ENCODE measurements around the gene PLEKHG4B.
"Not testable (repeated sequence)": the region's sequence is repeated elsewhere in the genome, so short reads cannot be mapped to it uniquely, and the experiment has no call there.

Gene PLEKHG4B

DNA sequence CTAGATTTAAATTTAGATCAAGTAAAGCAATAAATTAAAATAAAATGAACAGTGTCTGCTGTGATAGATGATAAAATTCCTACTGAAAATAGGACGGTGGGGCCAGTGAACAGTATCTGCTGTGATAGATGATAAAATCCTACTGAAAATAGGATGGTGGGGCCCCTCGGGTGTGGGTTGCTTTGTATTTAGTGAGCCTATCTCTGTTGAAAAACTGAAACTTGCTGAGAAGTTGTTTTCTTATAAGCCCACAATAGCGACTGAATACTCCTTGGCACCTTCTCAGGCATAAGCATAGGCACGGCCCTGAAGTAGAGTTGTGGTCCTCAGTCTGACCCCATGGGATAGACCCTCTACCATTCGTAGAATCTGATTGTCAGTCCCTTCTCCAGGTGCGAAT is 131.8 kb downstream of the PLEKHG4B start:
- Mint-ChIP-seq H3K4me1 (peaks cover 24% of the 10 kb centered on the region), H3K4me3 (no peak overlapping the region), H3K9me3 (no peaks in the 10 kb centered on the region), H3K27ac (no peak overlapping the region), H3K36me3 (ENCODE audit: low read depth) (peaks cover 41% of the 10 kb centered on the region), H3K27me3 (ENCODE audit: low read depth) (no peaks in the 10 kb centered on the region)
- TF ChIP-seq, protein P1, sequence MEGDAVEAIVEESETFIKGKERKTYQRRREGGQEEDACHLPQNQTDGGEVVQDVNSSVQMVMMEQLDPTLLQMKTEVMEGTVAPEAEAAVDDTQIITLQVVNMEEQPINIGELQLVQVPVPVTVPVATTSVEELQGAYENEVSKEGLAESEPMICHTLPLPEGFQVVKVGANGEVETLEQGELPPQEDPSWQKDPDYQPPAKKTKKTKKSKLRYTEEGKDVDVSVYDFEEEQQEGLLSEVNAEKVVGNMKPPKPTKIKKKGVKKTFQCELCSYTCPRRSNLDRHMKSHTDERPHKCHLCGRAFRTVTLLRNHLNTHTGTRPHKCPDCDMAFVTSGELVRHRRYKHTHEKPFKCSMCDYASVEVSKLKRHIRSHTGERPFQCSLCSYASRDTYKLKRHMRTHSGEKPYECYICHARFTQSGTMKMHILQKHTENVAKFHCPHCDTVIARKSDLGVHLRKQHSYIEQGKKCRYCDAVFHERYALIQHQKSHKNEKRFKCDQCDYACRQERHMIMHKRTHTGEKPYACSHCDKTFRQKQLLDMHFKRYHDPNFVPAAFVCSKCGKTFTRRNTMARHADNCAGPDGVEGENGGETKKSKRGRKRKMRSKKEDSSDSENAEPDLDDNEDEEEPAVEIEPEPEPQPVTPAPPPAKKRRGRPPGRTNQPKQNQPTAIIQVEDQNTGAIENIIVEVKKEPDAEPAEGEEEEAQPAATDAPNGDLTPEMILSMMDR (IDR thresholded peaks at IDR 0.05; ENCODE audit: unreplicated experiment in 3 of 3), result no peak

DNA sequence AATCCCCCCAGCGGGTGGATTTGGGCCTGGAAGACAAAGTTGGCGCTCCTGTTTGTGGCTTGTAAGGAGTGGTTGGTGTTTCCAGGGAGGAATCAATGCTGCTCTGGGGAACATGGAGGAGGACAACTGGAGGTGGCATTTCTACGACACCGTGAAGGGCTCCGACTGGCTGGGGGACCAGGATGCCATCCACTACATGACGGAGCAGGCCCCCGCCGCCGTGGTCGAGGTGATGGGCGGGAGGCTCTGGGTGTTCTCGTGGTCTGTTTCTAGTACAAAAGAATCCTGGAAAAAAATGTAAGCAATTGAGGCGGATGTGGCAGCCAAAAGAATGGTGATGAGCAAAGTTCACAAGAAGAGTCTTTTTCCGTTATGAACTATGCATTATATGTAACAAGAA is 133.4 kb downstream of the PLEKHG4B start:
- H3K27me3 Mint-ChIP-seq (ENCODE audit: low read depth), result no peaks in the 10 kb centered on the region
- TF ChIP-seq, protein P1 (IDR thresholded peaks at IDR 0.05; ENCODE audit: unreplicated experiment in 3 of 3), result no peak
- no peak overlapping the region for H3K27ac Mint-ChIP-seq
- H3K36me3 Mint-ChIP-seq (ENCODE audit: low read depth), result peaks cover 51% of the 10 kb centered on the region
- no peak overlapping the region for H3K4me3 Mint-ChIP-seq
- no peaks in the 10 kb centered on the region for H3K9me3 Mint-ChIP-seq
- H3K4me1 Mint-ChIP-seq, result peaks cover 13% of the 10 kb centered on the region

DNA sequence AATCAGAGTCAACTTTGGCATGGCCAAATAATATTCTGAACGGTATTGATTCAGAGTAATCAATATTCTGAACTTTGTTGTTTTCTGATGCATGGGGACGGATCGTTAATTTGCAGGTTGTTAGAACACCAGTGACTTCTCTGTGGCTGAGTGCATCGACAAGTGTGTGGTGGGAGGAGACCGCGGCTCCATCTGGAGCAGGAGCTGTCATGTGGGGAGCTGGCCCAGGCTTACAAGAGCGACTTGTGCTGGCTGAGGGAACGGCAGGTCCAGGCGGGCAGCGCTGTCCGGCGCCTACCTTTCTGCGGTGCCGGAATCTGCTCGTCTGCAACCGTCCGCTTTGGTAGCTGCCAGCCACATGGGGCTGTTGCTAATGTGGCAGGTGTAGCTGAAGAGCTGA is 135.4 kb downstream of the PLEKHG4B start:
- H3K9me3 Mint-ChIP-seq; H3K4me3 Mint-ChIP-seq; H3K27me3 Mint-ChIP-seq (ENCODE audit: low read depth); H3K27ac Mint-ChIP-seq; H3K4me1 Mint-ChIP-seq: not testable (repeated sequence)
- H3K36me3 Mint-ChIP-seq (ENCODE audit: low read depth), result peaks cover 65% of the 10 kb centered on the region

DNA sequence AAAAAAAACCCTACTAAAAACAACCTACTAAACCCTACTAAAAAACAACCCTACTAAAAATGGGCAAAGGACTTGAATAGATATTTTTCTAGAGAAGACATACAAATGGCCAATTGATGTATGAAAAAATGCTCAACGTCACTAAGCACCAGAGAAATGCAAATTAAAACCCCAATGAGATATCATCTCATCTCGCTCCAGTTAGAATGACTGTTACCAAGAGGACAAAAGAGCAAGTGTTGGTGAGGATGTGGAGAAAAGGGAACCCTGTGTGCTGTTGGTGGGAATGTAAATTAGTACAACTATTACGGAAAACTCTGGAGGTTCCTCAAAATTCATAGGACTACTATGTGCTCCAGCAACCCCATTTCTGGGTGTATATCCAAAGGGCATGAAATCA is 136.9 kb downstream of the PLEKHG4B start:
- Mint-ChIP-seq H3K9me3 (no peaks in the 10 kb centered on the region), H3K36me3 (ENCODE audit: low read depth) (peaks cover 73% of the 10 kb centered on the region), H3K4me1 (no peaks in the 10 kb centered on the region), H3K27ac (no peak overlapping the region), H3K4me3 (no peak overlapping the region), H3K27me3 (ENCODE audit: low read depth) (no peaks in the 10 kb centered on the region)
- TF ChIP-seq, protein P1 (IDR thresholded peaks at IDR 0.05; ENCODE audit: unreplicated experiment in 3 of 3), result no peak

DNA sequence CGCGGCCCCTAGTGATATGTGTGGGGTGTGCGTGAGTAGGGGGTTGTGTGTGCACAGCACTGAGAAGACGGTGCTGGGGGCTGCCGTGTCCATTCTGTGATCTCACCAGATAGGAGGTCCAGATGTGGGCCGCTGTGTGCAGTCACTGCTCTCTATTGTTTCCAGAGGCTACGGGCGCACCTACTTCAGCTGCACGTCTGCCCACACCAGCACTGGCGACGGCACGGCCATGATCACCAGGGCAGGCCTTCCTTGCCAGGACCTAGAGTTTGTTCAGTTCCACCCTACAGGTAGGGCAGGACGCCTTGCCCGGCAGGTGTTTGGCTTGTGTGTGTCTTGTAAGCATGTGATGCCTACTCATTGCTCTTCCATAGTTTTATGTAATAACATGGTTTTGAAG is 138.7 kb downstream of the PLEKHG4B start:
- no peaks in the 10 kb centered on the region for H3K9me3 Mint-ChIP-seq
- H3K27me3 Mint-ChIP-seq (ENCODE audit: low read depth), result no peaks in the 10 kb centered on the region
- H3K4me3 Mint-ChIP-seq, result no peak overlapping the region
- H3K4me1 Mint-ChIP-seq, result no peaks in the 10 kb centered on the region
- H3K27ac Mint-ChIP-seq, result no peak overlapping the region
- TF ChIP-seq, protein P1 (IDR thresholded peaks at IDR 0.05; ENCODE audit: unreplicated experiment in 3 of 3), result no peak
- peaks cover 70% of the 10 kb centered on the region for H3K36me3 Mint-ChIP-seq (ENCODE audit: low read depth)

DNA sequence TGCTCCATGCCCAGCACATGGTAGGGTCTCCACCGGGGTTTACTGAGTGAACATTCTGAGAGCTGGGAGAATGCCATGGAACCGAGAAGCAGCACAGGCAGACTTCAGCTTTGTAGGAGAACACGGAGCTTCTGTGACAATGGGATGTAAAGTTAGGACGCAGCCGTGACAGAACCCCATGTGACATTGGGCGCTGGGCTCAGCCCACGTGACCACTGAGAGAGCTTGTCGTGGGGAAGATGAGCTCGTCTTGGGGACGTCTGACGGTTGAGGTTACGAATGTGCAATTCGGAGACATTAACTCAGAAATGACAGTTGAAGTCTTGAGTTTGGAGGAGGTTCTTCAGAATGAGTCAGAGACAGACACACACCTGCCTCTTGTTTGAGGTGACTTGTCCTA is 139.7 kb downstream of the PLEKHG4B start:
- TF ChIP-seq, protein P1 (IDR thresholded peaks at IDR 0.05; ENCODE audit: unreplicated experiment in 3 of 3), result no peak
- Mint-ChIP-seq H3K9me3 (no peaks in the 10 kb centered on the region), H3K4me1 (no peaks in the 10 kb centered on the region), H3K36me3 (ENCODE audit: low read depth) (peaks cover 70% of the 10 kb centered on the region), H3K27me3 (ENCODE audit: low read depth) (no peaks in the 10 kb centered on the region), H3K27ac (no peak overlapping the region), H3K4me3 (no peak overlapping the region)

DNA sequence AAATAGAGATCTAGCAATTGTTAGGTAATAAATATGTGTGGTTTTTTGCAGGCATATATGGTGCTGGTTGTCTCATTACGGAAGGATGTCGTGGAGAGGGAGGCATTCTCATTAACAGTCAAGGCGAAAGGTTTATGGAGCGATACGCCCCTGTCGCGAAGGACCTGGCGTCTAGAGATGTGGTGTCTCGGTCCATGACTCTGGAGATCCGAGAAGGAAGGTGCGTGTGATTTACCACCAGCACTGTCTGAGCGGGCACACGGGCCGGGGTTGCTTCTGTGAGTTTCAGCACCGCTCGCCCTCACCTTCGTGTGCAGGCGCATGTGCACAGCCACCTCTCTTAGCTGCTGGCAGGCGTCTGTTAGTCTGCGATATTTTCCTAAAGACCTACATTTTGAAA is 141.5 kb downstream of the PLEKHG4B start:
- peaks cover 73% of the 10 kb centered on the region for H3K36me3 Mint-ChIP-seq (ENCODE audit: low read depth)
- not testable (repeated sequence) for H3K27ac Mint-ChIP-seq; H3K4me1 Mint-ChIP-seq; H3K9me3 Mint-ChIP-seq; H3K4me3 Mint-ChIP-seq; H3K27me3 Mint-ChIP-seq (ENCODE audit: low read depth)
